ENCODE results near the gene TTLL3.

The TTLL3 gene

DNA sequence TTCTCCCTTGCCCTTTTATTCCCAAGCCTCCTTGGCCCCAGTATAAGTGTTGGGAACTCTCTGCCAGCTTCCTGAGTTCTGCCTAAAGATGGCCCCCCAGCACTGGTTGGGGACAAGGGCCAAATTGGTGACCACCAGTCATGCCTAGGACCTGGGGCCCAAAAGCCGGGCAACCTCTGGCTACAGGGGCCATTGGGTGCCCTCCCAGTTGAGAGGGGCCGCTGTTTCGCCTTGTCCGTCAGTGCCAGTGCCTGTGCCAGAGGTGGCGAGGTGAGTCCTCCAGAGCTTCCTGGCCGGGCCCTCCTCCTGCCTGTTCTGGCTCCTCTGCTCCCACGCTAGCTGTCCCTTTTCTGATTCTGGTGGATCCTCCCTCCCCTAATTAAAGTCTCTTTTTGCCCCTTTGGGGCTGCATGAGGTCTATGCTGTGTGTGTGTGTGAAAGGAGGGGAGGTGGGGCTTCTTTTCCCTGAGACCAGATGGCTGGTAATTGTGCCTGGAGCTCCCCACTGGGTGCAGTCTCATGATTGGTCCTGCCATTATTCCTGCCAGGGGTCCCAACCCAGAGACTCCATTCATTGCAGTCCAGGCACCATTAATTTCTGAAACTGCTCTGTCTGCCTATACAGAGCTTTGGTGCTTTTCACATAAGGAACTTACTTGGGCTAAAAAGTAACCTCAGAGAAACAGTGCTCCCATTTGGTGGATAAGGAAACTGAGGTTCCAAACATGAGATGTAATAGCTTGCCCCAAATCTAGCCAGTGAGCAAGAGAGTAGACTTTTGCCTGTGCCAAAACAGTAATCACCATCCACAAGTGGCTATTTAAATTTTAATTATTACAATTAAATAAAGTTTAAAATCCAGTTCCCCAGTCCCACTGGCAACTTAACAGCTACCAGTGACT, 3.1 kb upstream of the TTLL3 start:
- DNase-seq, result no peak

DNA sequence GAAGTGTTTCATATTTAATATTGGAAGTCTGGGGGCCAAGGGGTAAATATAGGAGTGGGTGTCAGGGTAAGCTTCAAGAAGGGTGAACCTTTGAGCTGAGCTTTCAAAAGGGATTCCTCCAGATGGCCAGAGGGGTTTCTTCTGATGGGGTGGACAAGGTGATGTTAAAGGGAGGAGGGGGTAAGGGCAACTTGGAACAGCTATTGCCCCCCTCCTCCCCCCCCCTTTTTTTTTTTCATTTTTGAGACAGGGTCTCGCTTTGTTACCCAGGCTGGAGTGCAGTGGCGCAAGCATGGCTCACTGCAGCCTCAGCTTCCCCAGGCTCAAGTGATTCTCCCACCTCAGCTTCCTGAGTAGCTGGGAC, 2.1 kb upstream of the TTLL3 start:
- no peak for DNase-seq

- DNase-seq, result peak; percentile 3 to 40 (median 20)
Observed at GRCh38 chr3:9808345-9809037, 1.6 kb upstream of the TTLL3 start.

- peak in 2 of 6 experiments; percentile 37 to 43 for DNase-seq
Observed at GRCh38 chr3:9809239-9809614, 835 bp upstream of the TTLL3 start.

- no peak for DNase-seq
Observed at GRCh38 chr3:9810433-9810770, 340 bp downstream of the TTLL3 start.

DNA sequence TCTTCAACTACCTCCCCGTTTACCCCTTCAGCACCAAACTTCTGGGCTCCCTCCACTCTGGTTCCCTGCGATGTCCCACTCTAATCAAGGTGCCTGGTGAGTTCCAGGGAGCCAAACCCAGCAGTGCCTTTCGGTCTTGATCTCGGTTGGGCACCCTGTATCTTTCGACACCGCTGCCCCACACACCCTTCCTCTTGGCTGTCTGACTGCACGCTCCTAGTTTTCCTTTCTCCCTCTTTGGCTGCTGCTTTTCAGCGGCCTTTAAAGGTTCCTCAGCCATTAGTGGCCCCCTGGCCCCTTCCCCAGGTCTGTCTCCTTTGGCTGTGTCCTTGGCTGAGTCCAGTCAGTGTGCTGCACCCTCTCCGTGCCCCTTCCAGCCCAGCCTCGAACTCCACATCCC, 784 bp downstream of the TTLL3 start:
- no peak for DNase-seq

GRCh38 chr3:9812870-9813483, 2.9 kb downstream of the TTLL3 start:
- no peak for DNase-seq

- no peak for DNase-seq
Observed at GRCh38 chr3:9815986-9816385, 5.9 kb downstream of the TTLL3 start.

- no peak for DNase-seq
Observed at GRCh38 chr3:9817436-9817835, 7.4 kb downstream of the TTLL3 start.

DNA sequence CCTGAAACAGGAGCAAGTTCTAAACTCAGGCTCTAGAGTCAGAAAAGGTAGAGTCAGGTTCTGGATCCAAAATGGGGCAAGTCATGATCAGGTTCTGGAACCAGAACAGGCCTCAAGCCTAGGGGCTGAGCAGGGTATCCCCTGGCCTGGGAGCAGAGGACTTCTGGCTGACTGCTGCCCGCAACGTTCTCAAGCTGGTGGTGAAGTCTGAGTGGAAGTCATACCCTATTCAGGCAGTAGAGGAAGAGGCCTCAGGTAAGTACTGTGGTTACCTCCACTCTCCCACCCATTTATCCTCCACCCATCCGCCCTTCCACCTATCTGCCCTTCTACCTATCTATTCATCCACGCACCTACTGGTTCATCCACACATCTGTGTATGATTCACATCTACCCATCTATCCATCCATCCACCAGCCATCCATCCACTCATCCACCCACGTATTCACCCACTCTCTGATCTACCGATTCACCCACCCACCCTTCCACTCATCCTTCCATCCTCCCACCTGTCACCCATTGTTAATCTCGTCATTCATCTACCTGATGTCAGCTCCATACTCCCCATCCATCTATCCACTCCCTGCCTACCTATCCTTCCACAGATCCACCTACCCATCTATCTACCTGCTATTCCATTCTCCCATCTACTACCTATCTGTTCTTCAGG, 8.7 kb downstream of the TTLL3 start:
- no peak for DNase-seq

DNA sequence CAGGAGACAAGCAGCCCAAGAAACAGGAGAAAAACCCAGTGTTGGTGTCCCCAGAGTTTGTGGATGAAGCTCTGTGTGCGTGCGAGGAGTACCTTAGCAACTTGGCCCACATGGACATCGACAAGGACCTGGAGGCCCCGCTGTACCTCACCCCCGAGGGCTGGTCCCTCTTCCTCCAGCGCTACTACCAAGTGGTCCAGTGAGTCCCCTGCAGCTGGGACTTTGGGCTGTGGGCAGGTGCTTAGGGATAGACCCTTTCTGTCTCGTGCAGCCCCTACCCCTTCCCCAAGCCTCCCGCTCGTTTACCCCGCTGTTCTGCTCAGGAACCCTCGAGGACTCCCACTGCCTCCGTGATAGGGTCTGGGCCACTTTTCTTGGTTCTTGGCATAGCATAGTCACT, 10.5 kb downstream of the TTLL3 start:
- DNase-seq, result no peak

- DNase-seq, result no peak
Observed at GRCh38 chr3:9820946-9821345, 10.9 kb downstream of the TTLL3 start.

DNA sequence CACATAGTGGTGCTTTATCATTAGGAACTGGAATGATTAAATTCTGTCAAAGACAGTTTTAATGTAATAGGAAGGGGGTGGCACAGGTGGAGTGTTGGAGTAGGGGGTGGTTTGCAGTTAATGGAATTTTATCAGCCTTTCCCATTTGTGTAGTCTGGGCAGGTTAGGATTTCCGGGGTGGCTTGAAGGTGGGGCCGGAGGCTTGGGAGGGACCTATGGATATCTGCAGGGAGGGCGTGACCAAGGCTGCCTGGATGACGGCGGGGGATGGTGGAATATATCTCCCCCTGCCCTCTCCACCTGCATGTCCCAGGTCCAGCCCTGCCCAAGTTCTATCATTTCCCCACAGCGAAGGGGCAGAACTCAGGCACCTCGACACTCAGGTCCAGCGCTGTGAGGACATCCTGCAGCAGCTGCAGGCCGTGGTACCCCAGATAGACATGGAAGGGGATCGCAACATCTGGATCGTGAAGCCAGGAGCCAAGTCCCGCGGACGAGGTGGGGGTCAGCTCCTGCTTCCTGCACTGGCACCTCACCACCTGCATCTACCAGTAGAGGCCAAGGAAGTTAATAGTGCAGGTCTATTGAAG, 15.5 kb downstream of the TTLL3 start:
- no peak for DNase-seq

DNA sequence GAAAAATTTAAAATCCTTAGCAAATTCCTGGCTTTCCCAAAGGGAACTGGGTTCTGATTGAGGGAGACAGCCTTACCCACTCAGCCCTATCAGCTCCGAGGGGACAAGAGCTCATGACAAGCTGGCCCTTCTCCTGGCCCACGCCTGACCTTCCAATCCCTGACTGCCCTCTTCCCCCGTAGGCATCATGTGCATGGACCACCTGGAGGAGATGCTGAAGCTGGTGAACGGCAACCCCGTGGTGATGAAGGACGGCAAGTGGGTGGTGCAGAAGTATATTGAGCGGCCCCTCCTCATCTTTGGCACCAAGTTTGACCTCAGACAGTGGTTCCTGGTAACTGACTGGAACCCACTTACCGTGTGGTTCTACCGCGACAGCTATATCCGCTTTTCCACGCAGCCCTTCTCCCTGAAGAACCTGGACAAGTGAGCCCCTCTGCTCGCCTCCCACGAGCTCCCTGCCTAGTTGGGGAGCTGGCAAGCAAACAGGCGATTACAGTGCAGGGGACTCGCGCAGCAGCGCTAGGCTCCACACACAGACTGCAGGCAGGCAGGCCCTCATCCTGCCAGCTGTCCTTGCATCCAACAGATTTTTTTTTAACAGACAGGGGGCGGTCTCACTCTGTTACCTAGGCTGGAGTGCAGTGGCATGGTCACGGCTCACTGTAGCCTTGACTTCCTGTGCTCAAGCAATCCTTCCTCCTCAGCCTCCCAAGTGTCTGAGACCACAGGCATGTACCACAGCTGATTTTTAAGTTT, 16.9 kb downstream of the TTLL3 start:
- DNase-seq, result peak in 1 of 6 experiments; percentile 3

- no peak for DNase-seq
Observed at GRCh38 chr3:9828801-9829755, 19.0 kb downstream of the TTLL3 start.

- DNase-seq, result no peak
Observed at GRCh38 chr3:9831253-9831652, 21.2 kb downstream of the TTLL3 start.

- DNase-seq, result no peak
Observed at GRCh38 chr3:9833078-9833477, 23.0 kb downstream of the TTLL3 start.

- DNase-seq, result no peak
Observed at GRCh38 chr3:9834520-9835380, 24.7 kb downstream of the TTLL3 start.

GRCh38 chr3:9837701-9838582, 27.9 kb downstream of the TTLL3 start:
- DNase-seq, result no peak

Data from stimulated activated naive CD4-positive, alpha-beta T cell (primary cell).